ENCODE data around the gene PDE4D.

DNA sequence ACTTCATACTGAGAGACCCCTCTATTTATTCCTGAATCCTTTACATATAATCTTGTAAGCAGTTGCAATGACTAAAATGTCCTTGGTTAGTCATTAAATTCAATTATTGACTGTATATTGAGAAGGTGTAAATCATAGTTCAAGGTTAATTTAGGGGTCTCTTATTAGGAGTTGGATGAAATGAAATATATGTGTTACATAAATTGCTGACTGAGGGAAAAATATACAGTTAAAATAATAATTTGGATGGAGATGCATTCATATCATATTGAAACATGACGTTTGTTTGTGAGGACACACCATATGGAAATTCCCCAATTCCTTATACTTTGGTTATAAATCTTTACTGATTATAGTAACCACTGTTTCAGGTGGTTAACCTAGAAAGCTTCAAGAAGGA, 430.6 kb downstream of the PDE4D start:
- TF ChIP-seq, protein P1, sequence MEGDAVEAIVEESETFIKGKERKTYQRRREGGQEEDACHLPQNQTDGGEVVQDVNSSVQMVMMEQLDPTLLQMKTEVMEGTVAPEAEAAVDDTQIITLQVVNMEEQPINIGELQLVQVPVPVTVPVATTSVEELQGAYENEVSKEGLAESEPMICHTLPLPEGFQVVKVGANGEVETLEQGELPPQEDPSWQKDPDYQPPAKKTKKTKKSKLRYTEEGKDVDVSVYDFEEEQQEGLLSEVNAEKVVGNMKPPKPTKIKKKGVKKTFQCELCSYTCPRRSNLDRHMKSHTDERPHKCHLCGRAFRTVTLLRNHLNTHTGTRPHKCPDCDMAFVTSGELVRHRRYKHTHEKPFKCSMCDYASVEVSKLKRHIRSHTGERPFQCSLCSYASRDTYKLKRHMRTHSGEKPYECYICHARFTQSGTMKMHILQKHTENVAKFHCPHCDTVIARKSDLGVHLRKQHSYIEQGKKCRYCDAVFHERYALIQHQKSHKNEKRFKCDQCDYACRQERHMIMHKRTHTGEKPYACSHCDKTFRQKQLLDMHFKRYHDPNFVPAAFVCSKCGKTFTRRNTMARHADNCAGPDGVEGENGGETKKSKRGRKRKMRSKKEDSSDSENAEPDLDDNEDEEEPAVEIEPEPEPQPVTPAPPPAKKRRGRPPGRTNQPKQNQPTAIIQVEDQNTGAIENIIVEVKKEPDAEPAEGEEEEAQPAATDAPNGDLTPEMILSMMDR (IDR thresholded peaks at IDR 0.05): no peak
- no peak for TF ChIP-seq POLR2A (IDR thresholded peaks at IDR 0.05)
